NB4 (cell line): ENCODE data around the gene ACBD4.
A peak's percentile ranks its signal among the peaks of the same experiment; 100 is the strongest.

ENCODE experiments used
- CTCF ChIP-seq: IDR thresholded peaks from one replicate; pipeline ENCODE4 v1.5.1; 2012; ENCODE audit warnings: low read depth, low read length
- POLR2A ChIP-seq: IDR thresholded peaks from 2 replicates; pipeline ENCODE4 v1.6.1; 2011; ENCODE audit warnings: mild to moderate bottlenecking; ENCODE audit not compliant: insufficient read length; ENCODE audit errors: extremely low read depth

- TF ChIP-seq POLR2A: peak; percentile 45
- peak; percentile 99 for TF ChIP-seq CTCF
Observed at GRCh38 chr17:45135192-45135977, at the start of gene ACBD4.
